HCT116 (cell line): Measurements from ENCODE around the gene GRIK1. TPM values are rescaled to one million over a fixed set of nuclear protein-coding genes. Genes with fewer than 3 reads are reported as not detected.

ENCODE experiments used
- ATAC-seq: fragments of 200-7000 bp; cut with Tn5 transposase; 2 replicates; pipeline ENCODE4 v1.9.1; 2020; ENCODE audit warnings: mild to moderate bottlenecking, moderate library complexity
- BruUV-seq: library from RNA; stranded (reverse); fragments of 400-500 nt; replicated peaks from 2 replicates; lab custom pipeline; 2021; lab: Mats Ljungman, UMichigan
- CTCF ChIA-PET: fragments of 300-600 bp; sonication (Branson Sonifier 250); formaldehyde crosslinking; loops from one replicate; lab custom pipeline; 2021; ENCODE audit warnings: antibody characterized with exemption; lab: Charles Lee
- POLR2A ChIA-PET: fragments of 300-600, 350-600 bp; sonication (Branson Sonifier 250); formaldehyde crosslinking; loops from one replicate; lab custom pipeline; 2021; ENCODE audit warnings: antibody characterized with exemption; lab: Charles Lee
- RAD21 ChIA-PET, 2 experiments: fragments of 300-600 bp; sonication (Branson Sonifier 250); formaldehyde crosslinking; loops; one replicate each; lab custom pipeline; 2023; ENCODE audit warnings: low total read pairs in 2 of 2; ENCODE audit not compliant: uncharacterized antibody in 2 of 2, unreplicated experiment in 2 of 2, low non-redundant PET in 1 of 2; lab: Charles Lee
- DNase-seq: peaks from one replicate; pipeline ENCODE4 v3.0.0-alpha.2; 2010; ENCODE audit warnings: low read depth, low spot score
- H2AFZ ChIP-seq: fragments of 200-600 bp; shearing (Covaris generic), sonication (generic); 2 replicates; pipeline ENCODE4 v1.6.1; 2017; ENCODE audit warnings: low read depth, mixed run types, mixed read lengths, antibody characterized with exemption, low read length; ENCODE audit not compliant: poor library complexity, severe bottlenecking
- H3K27ac ChIP-seq: 2 replicates; pipeline ENCODE4 v1.5.1; 2012; ENCODE audit warnings: low read depth, low read length
- H3K27me3 ChIP-seq: fragments of 200-600 bp; sonication (generic); 2 replicates; pipeline ENCODE4 v1.6.1; 2016; ENCODE audit warnings: mixed run types, low read length, mixed read lengths; ENCODE audit not compliant: insufficient read depth
- H3K36me3 ChIP-seq, 2 experiments: fragments of 200-500 bp in 1 of 2; fragments of 200-600 bp in 1 of 2; sonication (Bioruptor generic) in 1 of 2; sonication (generic) in 1 of 2; 2 replicates each; pipeline versions ENCODE4 v1.5.1 to v1.6.1; 2014 to 2016; ENCODE audit warnings: low read length in 2 of 2, inconsistent platforms in 1 of 2, mixed read lengths in 1 of 2, mixed run types in 1 of 2; ENCODE audit not compliant: insufficient read depth in 2 of 2, control insufficient read depth in 1 of 2
- H3K4me1 ChIP-seq, 2 experiments: fragments of 200-600 bp in 1 of 2; sonication (generic) in 1 of 2; 2 replicates each; pipeline versions ENCODE4 v1.5.1 to v1.6.1; 2012 to 2017; ENCODE audit warnings: low read length in 2 of 2, inconsistent platforms in 1 of 2, mild to moderate bottlenecking in 1 of 2, mixed read lengths in 1 of 2, mixed run types in 1 of 2, moderate library complexity in 1 of 2; ENCODE audit not compliant: insufficient read depth in 2 of 2, control insufficient read depth in 1 of 2
- H3K4me2 ChIP-seq: fragments of 200-600 bp; sonication (generic); 2 replicates; pipeline ENCODE4 v1.6.1; 2017; ENCODE audit warnings: mixed run types, low read length, mixed read lengths
- H3K4me3 ChIP-seq, 2 experiments: fragments of 200-600 bp in 1 of 2; sonication (generic) in 1 of 2; replicated peaks in 1 of 2; 2 replicates each; pipeline ENCODE4 v1.5.1; 2011 to 2016; ENCODE audit warnings: low read length in 2 of 2, control low read depth in 1 of 2, low read depth in 1 of 2, mild to moderate bottlenecking in 1 of 2, mixed read lengths in 1 of 2, mixed run types in 1 of 2
- H3K79me2 ChIP-seq: fragments of 200-600 bp; sonication (generic); 2 replicates; pipeline ENCODE4 v1.6.1; 2017; ENCODE audit warnings: mild to moderate bottlenecking, mixed run types, low read length, moderate library complexity, mixed read lengths; ENCODE audit not compliant: insufficient read depth
- H3K9ac ChIP-seq: fragments of 200-600 bp; sonication (generic); 2 replicates; pipeline ENCODE4 v1.6.1; 2016; ENCODE audit warnings: low read length, mixed read lengths
- H3K9me2 ChIP-seq: fragments of 200-600 bp; sonication (generic), shearing (Covaris generic); 2 replicates; pipeline ENCODE4 v1.6.1; 2017; ENCODE audit warnings: mixed run types, mild to moderate bottlenecking, moderate library complexity; ENCODE audit not compliant: insufficient read depth
- H3K9me3 ChIP-seq, 2 experiments: fragments of 200-500 bp in 1 of 2; fragments of 200-600 bp in 1 of 2; sonication (Bioruptor generic) in 1 of 2; sonication (generic) in 1 of 2; 2 replicates each; pipeline ENCODE4 v1.6.1; 2014 to 2017; ENCODE audit warnings: low read length in 2 of 2, mixed read lengths in 2 of 2, inconsistent platforms in 1 of 2, low read depth in 1 of 2, mild to moderate bottlenecking in 1 of 2, mixed run types in 1 of 2, moderate library complexity in 1 of 2; ENCODE audit not compliant: control insufficient read depth in 1 of 2, insufficient read depth in 1 of 2
- H4K20me1 ChIP-seq: fragments of 200-600 bp; sonication (generic), shearing (Covaris generic); 2 replicates; pipeline ENCODE4 v1.6.1; 2017; ENCODE audit warnings: mixed run types, mild to moderate bottlenecking, moderate library complexity; ENCODE audit not compliant: insufficient read depth
- ATF3 ChIP-seq: IDR thresholded peaks from 2 replicates; pipeline ENCODE4 v1.6.1; 2012
- CBX3 ChIP-seq: IDR thresholded peaks from 2 replicates; pipeline ENCODE4 v1.6.1; 2012; ENCODE audit warnings: low read depth
- CEBPB ChIP-seq: IDR thresholded peaks from 2 replicates; pipeline ENCODE4 v1.6.1; 2012; ENCODE audit warnings: low read depth
- EGR1 ChIP-seq: IDR thresholded peaks from 2 replicates; pipeline ENCODE4 v1.6.1; 2012; ENCODE audit warnings: low read depth
- ELF1 ChIP-seq: IDR thresholded peaks from 2 replicates; pipeline ENCODE4 v1.6.1; 2012; ENCODE audit warnings: low read depth, borderline replicate concordance
- EZH2 ChIP-seq: fragments of 200-600 bp; sonication (generic); IDR thresholded peaks from 2 replicates; pipeline ENCODE4 v1.6.1; 2017; ENCODE audit warnings: antibody characterized with exemption, mixed run types
- EZH2phosphoT487 ChIP-seq: fragments of 200-600 bp; IDR thresholded peaks from 2 replicates; pipeline ENCODE4 v1.6.1; 2018; ENCODE audit warnings: antibody characterized with exemption, borderline replicate concordance
- FOSL1 ChIP-seq: IDR thresholded peaks from 2 replicates; pipeline ENCODE4 v1.6.1; 2012; ENCODE audit warnings: low read depth
- JUND ChIP-seq: IDR thresholded peaks from 2 replicates; pipeline ENCODE4 v1.6.1; 2012
- POLR2A ChIP-seq: IDR thresholded peaks from 2 replicates; pipeline ENCODE4 v1.7.0; 2011; ENCODE audit warnings: borderline replicate concordance; ENCODE audit not compliant: insufficient read depth, insufficient read length; ENCODE audit errors: extremely low read depth
- RAD21 ChIP-seq: IDR thresholded peaks from 2 replicates; pipeline ENCODE4 v1.6.1; 2012; ENCODE audit warnings: low read depth, mild to moderate bottlenecking
- SIN3A ChIP-seq: IDR thresholded peaks from 2 replicates; pipeline ENCODE4 v1.6.1; 2012; ENCODE audit warnings: low read depth
- SP1 ChIP-seq: IDR thresholded peaks from 2 replicates; pipeline ENCODE4 v1.6.1; 2012; ENCODE audit warnings: low read depth
- SRF ChIP-seq: IDR thresholded peaks from 2 replicates; pipeline ENCODE4 v1.6.1; 2012; ENCODE audit warnings: low read depth
- ZFX ChIP-seq: fragments of 450-650 bp; IDR thresholded peaks from 2 replicates; pipeline ENCODE4 v1.6.1; 2017
- ZNF274 ChIP-seq: fragments of 200-500 bp; sonication (Bioruptor generic); IDR thresholded peaks from 2 replicates; pipeline ENCODE4 v1.6.1; 2014; ENCODE audit warnings: mild to moderate bottlenecking, low read depth, low read length, inconsistent platforms
- intact Hi-C: fragments of 100-400 bp; cut with micrococcal nuclease; formaldehyde crosslinking; loops from 2 replicates; pipeline ENCODE4 v1.10.0; 2022
- total RNA-seq: library from RNA; stranded (reverse); gene quantifications from one replicate; pipeline ENCODE4 v1.2.1, GENCODE V29; 2021; ENCODE audit not compliant: unreplicated experiment
- TF ChIP-seq, protein P1 (sequence below): IDR thresholded peaks from 2 replicates; pipeline ENCODE4 v1.6.1; 2012
- TF ChIP-seq, protein P2 (sequence below), 3 experiments: fragments of 200-600 bp in 1 of 3; sonication (generic) in 1 of 3; IDR thresholded peaks in 2 of 3; conservative IDR thresholded peaks in 1 of 3; 2 replicates each; pipeline ENCODE4 v1.5.1; 2012 to 2017; ENCODE audit warnings: low read depth in 2 of 3, low read length in 2 of 3, antibody characterized with exemption in 1 of 3, borderline replicate concordance in 1 of 3, control low read depth in 1 of 3, mild to moderate bottlenecking in 1 of 3, mixed read lengths in 1 of 3, mixed run types in 1 of 3, moderate library complexity in 1 of 3; ENCODE audit not compliant: insufficient read depth in 1 of 3

The GRIK1 gene
- total RNA-seq, 1 experiment from 2014 or later: not detected

GRCh38 chr21:29647353-29647781, 292.4 kb downstream of the GRIK1 start:
- H3K4me1 ChIP-seq: no peaks in the 10 kb centered on the region
- H3K79me2 ChIP-seq: no peaks in the 10 kb centered on the region
- no peak overlapping the region for H3K4me2 ChIP-seq
- no peaks in the 10 kb centered on the region for H4K20me1 ChIP-seq
- POLR2A ChIA-PET: no interaction called here
- H3K4me3 ChIP-seq: no peak overlapping the region
- BruUV-seq: no TSS peak
- H3K9ac ChIP-seq: no peak overlapping the region
- no peaks in the 10 kb centered on the region for H3K36me3 ChIP-seq
- TF ChIP-seq SRF (no peak), ELF1 (no peak), ATF3 (no peak), SP1 (no peak), POLR2A (no peak), SIN3A (no peak), JUND (no peak), RAD21 (no peak), ZFX (no peak), ZNF274 (no peak), EZH2 (no peak), EGR1 (no peak), EZH2phosphoT487 (no peak), FOSL1 (no peak), CBX3 (no peak), CEBPB (no peak)
- TF ChIP-seq, protein P1, sequence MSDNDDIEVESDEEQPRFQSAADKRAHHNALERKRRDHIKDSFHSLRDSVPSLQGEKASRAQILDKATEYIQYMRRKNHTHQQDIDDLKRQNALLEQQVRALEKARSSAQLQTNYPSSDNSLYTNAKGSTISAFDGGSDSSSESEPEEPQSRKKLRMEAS: no peak
- TF ChIP-seq, protein P2, sequence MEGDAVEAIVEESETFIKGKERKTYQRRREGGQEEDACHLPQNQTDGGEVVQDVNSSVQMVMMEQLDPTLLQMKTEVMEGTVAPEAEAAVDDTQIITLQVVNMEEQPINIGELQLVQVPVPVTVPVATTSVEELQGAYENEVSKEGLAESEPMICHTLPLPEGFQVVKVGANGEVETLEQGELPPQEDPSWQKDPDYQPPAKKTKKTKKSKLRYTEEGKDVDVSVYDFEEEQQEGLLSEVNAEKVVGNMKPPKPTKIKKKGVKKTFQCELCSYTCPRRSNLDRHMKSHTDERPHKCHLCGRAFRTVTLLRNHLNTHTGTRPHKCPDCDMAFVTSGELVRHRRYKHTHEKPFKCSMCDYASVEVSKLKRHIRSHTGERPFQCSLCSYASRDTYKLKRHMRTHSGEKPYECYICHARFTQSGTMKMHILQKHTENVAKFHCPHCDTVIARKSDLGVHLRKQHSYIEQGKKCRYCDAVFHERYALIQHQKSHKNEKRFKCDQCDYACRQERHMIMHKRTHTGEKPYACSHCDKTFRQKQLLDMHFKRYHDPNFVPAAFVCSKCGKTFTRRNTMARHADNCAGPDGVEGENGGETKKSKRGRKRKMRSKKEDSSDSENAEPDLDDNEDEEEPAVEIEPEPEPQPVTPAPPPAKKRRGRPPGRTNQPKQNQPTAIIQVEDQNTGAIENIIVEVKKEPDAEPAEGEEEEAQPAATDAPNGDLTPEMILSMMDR (IDR thresholded peaks at IDR 0.05 in 2 of 3, conservative IDR thresholded peaks at IDR 0.05 in 1 of 3; ENCODE audit: borderline replicate concordance in 1 of 3, insufficient read depth in 1 of 3, low read depth in 2 of 3, low read length in 2 of 3): no peak
- TF ChIP-seq, all 23 proteins: peak for 0
- Histone ChIP-seq H3K9me2 (no peaks in the 10 kb centered on the region), H2AFZ (no peak overlapping the region), H3K27me3 (no peaks in the 10 kb centered on the region), H3K9me3 (peaks cover 0 to 7% of the 10 kb centered on the region in 2 experiments; a peak in 1 of 4 replicates), H3K27ac (no peak overlapping the region)
- CTCF ChIA-PET: no interaction called here
- DNase-seq (no peak), ATAC-seq (no peak)
- intact Hi-C loops: no loop called here
- RAD21 ChIA-PET: no interaction called here
